WTC11 (cell line): ENCODE data around the gene ELFN1. TPM values are rescaled to one million over a fixed set of nuclear protein-coding genes. Genes with fewer than 3 reads are reported as not detected.

Experiments used
- ATAC-seq: fragments of 200-7000 bp; cut with Tn5 transposase; 2 replicates; pipeline ENCODE4 v1.10.0; 2021; ENCODE audit warnings: mild to moderate bottlenecking, moderate library complexity
- CTCF ChIA-PET: fragments of 300-600 bp; sonication (Branson Sonifier 250); formaldehyde crosslinking; loops from one replicate; lab custom pipeline; 2021; ENCODE audit warnings: antibody characterized with exemption; lab: Charles Lee
- POLR2A ChIA-PET: fragments of 350-600 bp; sonication (Branson Sonifier 250); formaldehyde crosslinking; loops from one replicate; lab custom pipeline; 2021; ENCODE audit warnings: antibody characterized with exemption; lab: Charles Lee
- DNase-seq: peaks from one replicate; pipeline ENCODE4 v3.0.0; 2021; ENCODE audit warnings: low spot score
- H3K27ac Mint-ChIP-seq: 2 replicates; pipeline ENCODE4 v1.8.0; 2021; ENCODE audit warnings: mixed read lengths
- H3K27me3 Mint-ChIP-seq: 2 replicates; pipeline ENCODE4 v1.8.0; 2021; ENCODE audit warnings: low read depth, mild to moderate bottlenecking, moderate library complexity, mixed read lengths
- H3K36me3 Mint-ChIP-seq: 2 replicates; pipeline ENCODE4 v1.8.0; 2021; ENCODE audit warnings: mixed read lengths
- H3K4me1 Mint-ChIP-seq: 2 replicates; pipeline ENCODE4 v1.8.0; 2022; ENCODE audit warnings: mixed read lengths
- H3K4me3 Mint-ChIP-seq: 2 replicates; pipeline ENCODE4 v1.8.0; 2021; ENCODE audit warnings: mild to moderate bottlenecking, moderate library complexity, mixed read lengths
- H3K9me3 Mint-ChIP-seq: 2 replicates; pipeline ENCODE4 v1.8.0; 2021; ENCODE audit warnings: mixed read lengths
- ATF1 ChIP-seq: sonication (generic); formaldehyde crosslinking; IDR thresholded peaks from 2 replicates; pipeline ENCODE4 v1.8.1; 2023; ENCODE audit warnings: mild to moderate bottlenecking, moderate library complexity, missing genetic modification reagents
- EMX1 ChIP-seq: fragments of 250-450 bp; sonication (Bioruptor Pico); IDR thresholded peaks from 2 replicates; pipeline ENCODE4 v1.8.0; 2021; ENCODE audit warnings: mild to moderate bottlenecking
- FOXJ3 ChIP-seq: sonication (generic); formaldehyde crosslinking; IDR thresholded peaks from 2 replicates; pipeline ENCODE4 v1.9.0; 2021; ENCODE audit warnings: missing genetic modification reagents, mild to moderate bottlenecking, borderline replicate concordance
- HMGA2 ChIP-seq: fragments of 250-450 bp; sonication (Bioruptor Pico); IDR thresholded peaks from 2 replicates; pipeline ENCODE4 v1.4.0; 2021; ENCODE audit warnings: mild to moderate bottlenecking, moderate library complexity
- IRF2 ChIP-seq: sonication (generic); formaldehyde crosslinking; IDR thresholded peaks from 2 replicates; pipeline ENCODE4 v1.8.0; 2022; ENCODE audit warnings: low read depth, missing genetic modification reagents, borderline replicate concordance
- JUN ChIP-seq: sonication (generic); formaldehyde crosslinking; IDR thresholded peaks from 2 replicates; pipeline ENCODE4 v1.8.0; 2023; ENCODE audit warnings: mild to moderate bottlenecking, missing genetic modification reagents
- KAT7 ChIP-seq: sonication (generic); formaldehyde crosslinking; IDR thresholded peaks from 2 replicates; pipeline ENCODE4 v1.8.1; 2023; ENCODE audit warnings: missing genetic modification reagents, mild to moderate bottlenecking, borderline replicate concordance
- NFATC4 ChIP-seq: fragments of 250-450 bp; sonication (Bioruptor Pico); IDR thresholded peaks from 2 replicates; pipeline ENCODE4 v1.9.0; 2021; ENCODE audit warnings: mild to moderate bottlenecking
- NFYB ChIP-seq: sonication (generic); formaldehyde crosslinking; conservative IDR thresholded peaks from 2 replicates; pipeline ENCODE4 v1.8.0; 2022; ENCODE audit warnings: low read depth, missing genetic modification reagents
- RELA ChIP-seq: sonication (generic); formaldehyde crosslinking; IDR thresholded peaks from 2 replicates; pipeline ENCODE4 v1.8.1; 2022; ENCODE audit warnings: missing genetic modification reagents, mild to moderate bottlenecking, borderline replicate concordance
- RORB ChIP-seq: fragments of 250-450 bp; sonication (Bioruptor Pico); IDR thresholded peaks from 2 replicates; pipeline ENCODE4 v1.9.0; 2021; ENCODE audit warnings: mild to moderate bottlenecking
- SMAD4 ChIP-seq: sonication (generic); formaldehyde crosslinking; IDR thresholded peaks from 2 replicates; pipeline ENCODE4 v1.8.0; 2022; ENCODE audit warnings: mild to moderate bottlenecking, missing genetic modification reagents
- SOX15 ChIP-seq: fragments of 250-450 bp; sonication (Bioruptor Pico); IDR thresholded peaks from 2 replicates; pipeline ENCODE4 v1.9.0; 2021; ENCODE audit warnings: mild to moderate bottlenecking
- TEAD4 ChIP-seq: sonication (generic); formaldehyde crosslinking; IDR thresholded peaks from 2 replicates; pipeline ENCODE4 v1.8.0; 2022; ENCODE audit warnings: mild to moderate bottlenecking, missing genetic modification reagents
- ZNF138 ChIP-seq: sonication (generic); formaldehyde crosslinking; conservative IDR thresholded peaks from 2 replicates; pipeline ENCODE4 v1.8.1; 2022; ENCODE audit warnings: mild to moderate bottlenecking, moderate library complexity, missing genetic modification reagents
- total RNA-seq: library from RNA; stranded (reverse); gene quantifications from 3 replicates; pipeline ENCODE4 v1.2.3, GENCODE V29; 2021
- TF ChIP-seq, protein P1 (sequence below): fragments of 250-450 bp; sonication (Bioruptor Pico); IDR thresholded peaks from 2 replicates; pipeline ENCODE4 v1.8.0; 2021; ENCODE audit warnings: mild to moderate bottlenecking
- TF ChIP-seq, protein P2 (sequence below): sonication (generic); formaldehyde crosslinking; IDR thresholded peaks from 2 replicates; pipeline ENCODE4 v1.8.0; 2022; ENCODE audit warnings: mild to moderate bottlenecking, missing genetic modification reagents
- TF ChIP-seq, protein P3 (sequence below): sonication (generic); formaldehyde crosslinking; conservative IDR thresholded peaks from 2 replicates; pipeline ENCODE4 v1.8.1; 2022; ENCODE audit warnings: mild to moderate bottlenecking, missing genetic modification reagents
- TF ChIP-seq, protein P4 (sequence below): sonication (generic); formaldehyde crosslinking; IDR thresholded peaks from 2 replicates; pipeline ENCODE4 v1.8.1; 2022; ENCODE audit warnings: mild to moderate bottlenecking, missing genetic modification reagents, moderate library complexity, borderline replicate concordance
- TF ChIP-seq, protein P5 (sequence below): fragments of 200-600 bp; IDR thresholded peaks from 2 replicates; pipeline ENCODE4 v1.8.0; 2022; ENCODE audit warnings: antibody characterized with exemption
- TF ChIP-seq, protein P6 (sequence below): fragments of 250-450 bp; sonication (Bioruptor Pico); IDR thresholded peaks from 2 replicates; pipeline ENCODE4 v1.9.0; 2021; ENCODE audit warnings: mild to moderate bottlenecking

ELFN1 gene
- total RNA-seq, 1 experiment from 2014 or later, result 4.6 TPM

DNA sequence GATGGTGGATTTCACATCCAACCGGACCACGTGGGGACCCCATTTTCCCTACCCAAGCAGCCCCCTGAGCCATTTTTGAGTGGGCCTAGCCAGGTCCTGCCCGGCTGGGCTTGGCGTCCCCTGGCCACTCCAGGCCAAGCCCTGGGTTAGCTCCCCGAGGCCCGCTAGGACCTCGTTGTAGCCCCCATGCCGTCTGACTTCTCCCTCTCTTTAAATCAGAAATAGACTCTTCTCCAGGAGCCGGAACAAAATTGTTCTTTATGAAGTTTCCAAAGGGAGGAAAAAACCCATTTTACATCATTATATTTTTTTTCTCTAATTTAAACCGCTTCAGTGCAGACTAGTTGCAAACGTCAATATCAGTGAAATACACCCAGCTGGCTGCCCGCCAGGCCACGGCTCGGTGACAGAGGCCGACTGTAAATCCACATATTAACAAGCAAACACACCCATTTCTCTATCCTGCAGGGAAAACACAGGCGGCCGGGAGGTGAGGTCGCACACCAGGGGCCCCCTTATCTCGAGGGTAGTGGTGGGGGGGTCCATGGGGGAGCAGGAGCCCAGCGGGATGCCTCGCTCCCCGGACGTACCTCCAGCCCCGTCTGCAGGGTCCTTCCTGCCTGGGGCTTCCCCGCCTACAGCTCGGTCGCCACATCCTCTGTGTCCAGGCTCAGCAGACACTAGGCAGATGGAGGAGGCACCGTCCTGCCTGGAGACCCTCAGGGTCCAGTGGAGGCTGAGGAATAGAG, 72.7 kb downstream of the ELFN1 start (continued):
- no peak for TF ChIP-seq SOX15 (CRISPR knock-in tag)
- TF ChIP-seq, protein P1, sequence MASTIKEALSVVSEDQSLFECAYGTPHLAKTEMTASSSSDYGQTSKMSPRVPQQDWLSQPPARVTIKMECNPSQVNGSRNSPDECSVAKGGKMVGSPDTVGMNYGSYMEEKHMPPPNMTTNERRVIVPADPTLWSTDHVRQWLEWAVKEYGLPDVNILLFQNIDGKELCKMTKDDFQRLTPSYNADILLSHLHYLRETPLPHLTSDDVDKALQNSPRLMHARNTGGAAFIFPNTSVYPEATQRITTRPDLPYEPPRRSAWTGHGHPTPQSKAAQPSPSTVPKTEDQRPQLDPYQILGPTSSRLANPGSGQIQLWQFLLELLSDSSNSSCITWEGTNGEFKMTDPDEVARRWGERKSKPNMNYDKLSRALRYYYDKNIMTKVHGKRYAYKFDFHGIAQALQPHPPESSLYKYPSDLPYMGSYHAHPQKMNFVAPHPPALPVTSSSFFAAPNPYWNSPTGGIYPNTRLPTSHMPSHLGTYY (CRISPR knock-in tag), result no peak
- TF ChIP-seq, protein P2, sequence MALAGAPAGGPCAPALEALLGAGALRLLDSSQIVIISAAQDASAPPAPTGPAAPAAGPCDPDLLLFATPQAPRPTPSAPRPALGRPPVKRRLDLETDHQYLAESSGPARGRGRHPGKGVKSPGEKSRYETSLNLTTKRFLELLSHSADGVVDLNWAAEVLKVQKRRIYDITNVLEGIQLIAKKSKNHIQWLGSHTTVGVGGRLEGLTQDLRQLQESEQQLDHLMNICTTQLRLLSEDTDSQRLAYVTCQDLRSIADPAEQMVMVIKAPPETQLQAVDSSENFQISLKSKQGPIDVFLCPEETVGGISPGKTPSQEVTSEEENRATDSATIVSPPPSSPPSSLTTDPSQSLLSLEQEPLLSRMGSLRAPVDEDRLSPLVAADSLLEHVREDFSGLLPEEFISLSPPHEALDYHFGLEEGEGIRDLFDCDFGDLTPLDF, result no peak

DNA sequence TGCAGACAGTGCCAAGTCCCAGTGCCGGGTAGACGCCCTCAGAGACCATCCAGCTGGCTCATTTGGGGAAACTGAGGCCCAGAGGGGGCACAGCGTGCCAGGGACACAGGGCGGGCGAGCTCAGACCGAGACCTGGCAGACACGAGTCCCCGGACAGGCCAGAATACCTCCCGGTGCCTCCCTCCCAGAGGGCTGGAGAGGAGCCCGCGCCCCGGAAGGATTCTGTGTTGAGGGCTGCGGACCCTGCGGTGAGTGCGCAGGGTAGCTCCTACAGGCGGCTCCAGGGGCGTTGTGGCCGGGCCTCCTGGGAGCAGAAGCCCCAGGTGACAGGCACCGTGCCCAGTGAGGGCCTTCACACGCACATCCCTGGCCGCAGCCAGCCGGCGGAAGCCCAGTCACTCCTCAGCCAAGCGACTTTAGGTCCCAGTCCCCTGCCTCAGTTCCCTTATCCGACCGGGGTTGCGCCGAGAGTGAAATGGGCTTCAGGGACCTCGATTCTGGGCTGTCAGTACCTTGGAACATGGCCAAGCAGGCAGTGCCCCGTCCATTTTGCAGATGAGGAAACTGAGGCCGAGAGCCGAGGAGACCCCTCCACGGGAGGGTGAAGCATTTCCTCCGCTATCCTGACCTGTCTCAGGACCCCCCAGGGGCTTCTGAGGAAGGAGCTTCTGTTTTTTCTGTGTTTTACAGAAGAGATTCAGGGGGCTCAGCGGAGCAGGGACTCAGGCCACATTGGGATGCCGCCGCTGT, 73.6 kb downstream of the ELFN1 start:
- Mint-ChIP-seq H3K27ac (no peak overlapping the region), H3K27me3 (no peaks in the 10 kb centered on the region), H3K36me3 (no peaks in the 10 kb centered on the region), H3K4me1 (no peaks in the 10 kb centered on the region), H3K4me3 (no peak overlapping the region), H3K9me3 (no peaks in the 10 kb centered on the region)
- no peak for DNase-seq
- POLR2A ChIA-PET, result no interaction called here
- CTCF ChIA-PET, result no interaction called here
- TF ChIP-seq IRF2 (CRISPR knock-in tag), result no peak
- ATAC-seq, result no peak

DNA sequence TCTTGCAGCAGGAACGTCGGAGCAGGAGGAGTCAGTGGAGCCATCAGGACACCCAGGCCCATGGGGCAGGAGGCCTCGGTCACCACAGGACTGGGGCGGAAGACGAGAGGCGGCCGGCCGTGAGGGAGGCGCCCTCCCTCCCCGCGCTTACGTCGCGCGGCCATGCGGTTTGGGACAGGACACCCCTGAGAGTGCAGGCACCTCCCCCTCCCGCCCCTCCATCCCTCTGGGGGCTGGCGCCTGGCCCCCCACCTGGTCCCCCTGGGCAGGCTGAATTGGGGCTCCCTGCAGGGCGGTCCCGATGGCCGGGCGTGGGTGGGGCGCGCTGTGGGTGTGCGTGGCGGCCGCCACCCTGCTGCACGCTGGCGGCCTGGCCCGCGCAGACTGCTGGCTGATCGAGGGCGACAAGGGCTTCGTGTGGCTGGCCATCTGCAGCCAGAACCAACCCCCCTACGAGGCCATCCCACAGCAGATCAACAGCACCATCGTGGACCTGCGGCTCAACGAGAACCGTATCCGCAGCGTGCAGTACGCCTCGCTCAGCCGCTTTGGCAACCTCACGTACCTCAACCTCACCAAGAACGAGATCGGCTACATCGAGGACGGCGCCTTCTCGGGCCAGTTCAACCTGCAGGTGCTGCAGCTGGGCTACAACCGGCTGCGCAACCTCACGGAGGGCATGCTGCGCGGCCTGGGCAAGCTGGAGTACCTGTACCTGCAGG, 74.4 kb downstream of the ELFN1 start:
- Mint-ChIP-seq H3K4me3 (no peak overlapping the region), H3K4me1 (no peaks in the 10 kb centered on the region), H3K27me3 (no peaks in the 10 kb centered on the region), H3K27ac (no peak overlapping the region), H3K9me3 (no peaks in the 10 kb centered on the region), H3K36me3 (no peaks in the 10 kb centered on the region)
- DNase-seq, result no peak
- POLR2A ChIA-PET, result no interaction called here
- CTCF ChIA-PET, result interaction anchor here (1.0 kb wide), 1 partner anchor 14 kb away, joined by 3 read pairs; no protein-coding TSS in a partner anchor
- no peak for ATAC-seq
- TF ChIP-seq, protein P1 (CRISPR knock-in tag), result no peak
- TF ChIP-seq EMX1 (CRISPR knock-in tag), result no peak
- TF ChIP-seq RORB, result no peak
- no peak for TF ChIP-seq HMGA2 (CRISPR knock-in tag)
- no peak for TF ChIP-seq SMAD4 (CRISPR knock-in tag)
- TF ChIP-seq TEAD4, result no peak
- no peak for TF ChIP-seq ZNF138 (CRISPR knock-in tag)
- no peak for TF ChIP-seq RELA (CRISPR knock-in tag)
- no peak for TF ChIP-seq NFATC4
- TF ChIP-seq ATF1, result no peak
- no peak for TF ChIP-seq FOXJ3 (CRISPR knock-in tag)
- TF ChIP-seq, protein P3, sequence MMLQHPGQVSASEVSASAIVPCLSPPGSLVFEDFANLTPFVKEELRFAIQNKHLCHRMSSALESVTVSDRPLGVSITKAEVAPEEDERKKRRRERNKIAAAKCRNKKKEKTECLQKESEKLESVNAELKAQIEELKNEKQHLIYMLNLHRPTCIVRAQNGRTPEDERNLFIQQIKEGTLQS (CRISPR knock-in tag), result no peak
- no peak for TF ChIP-seq JUN (CRISPR knock-in tag)
- TF ChIP-seq, protein P4, sequence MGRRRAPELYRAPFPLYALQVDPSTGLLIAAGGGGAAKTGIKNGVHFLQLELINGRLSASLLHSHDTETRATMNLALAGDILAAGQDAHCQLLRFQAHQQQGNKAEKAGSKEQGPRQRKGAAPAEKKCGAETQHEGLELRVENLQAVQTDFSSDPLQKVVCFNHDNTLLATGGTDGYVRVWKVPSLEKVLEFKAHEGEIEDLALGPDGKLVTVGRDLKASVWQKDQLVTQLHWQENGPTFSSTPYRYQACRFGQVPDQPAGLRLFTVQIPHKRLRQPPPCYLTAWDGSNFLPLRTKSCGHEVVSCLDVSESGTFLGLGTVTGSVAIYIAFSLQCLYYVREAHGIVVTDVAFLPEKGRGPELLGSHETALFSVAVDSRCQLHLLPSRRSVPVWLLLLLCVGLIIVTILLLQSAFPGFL (CRISPR knock-in tag), result no peak
- no peak for TF ChIP-seq NFYB (CRISPR knock-in tag)
- TF ChIP-seq, protein P5, sequence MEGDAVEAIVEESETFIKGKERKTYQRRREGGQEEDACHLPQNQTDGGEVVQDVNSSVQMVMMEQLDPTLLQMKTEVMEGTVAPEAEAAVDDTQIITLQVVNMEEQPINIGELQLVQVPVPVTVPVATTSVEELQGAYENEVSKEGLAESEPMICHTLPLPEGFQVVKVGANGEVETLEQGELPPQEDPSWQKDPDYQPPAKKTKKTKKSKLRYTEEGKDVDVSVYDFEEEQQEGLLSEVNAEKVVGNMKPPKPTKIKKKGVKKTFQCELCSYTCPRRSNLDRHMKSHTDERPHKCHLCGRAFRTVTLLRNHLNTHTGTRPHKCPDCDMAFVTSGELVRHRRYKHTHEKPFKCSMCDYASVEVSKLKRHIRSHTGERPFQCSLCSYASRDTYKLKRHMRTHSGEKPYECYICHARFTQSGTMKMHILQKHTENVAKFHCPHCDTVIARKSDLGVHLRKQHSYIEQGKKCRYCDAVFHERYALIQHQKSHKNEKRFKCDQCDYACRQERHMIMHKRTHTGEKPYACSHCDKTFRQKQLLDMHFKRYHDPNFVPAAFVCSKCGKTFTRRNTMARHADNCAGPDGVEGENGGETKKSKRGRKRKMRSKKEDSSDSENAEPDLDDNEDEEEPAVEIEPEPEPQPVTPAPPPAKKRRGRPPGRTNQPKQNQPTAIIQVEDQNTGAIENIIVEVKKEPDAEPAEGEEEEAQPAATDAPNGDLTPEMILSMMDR, result no peak
- TF ChIP-seq, protein P6, sequence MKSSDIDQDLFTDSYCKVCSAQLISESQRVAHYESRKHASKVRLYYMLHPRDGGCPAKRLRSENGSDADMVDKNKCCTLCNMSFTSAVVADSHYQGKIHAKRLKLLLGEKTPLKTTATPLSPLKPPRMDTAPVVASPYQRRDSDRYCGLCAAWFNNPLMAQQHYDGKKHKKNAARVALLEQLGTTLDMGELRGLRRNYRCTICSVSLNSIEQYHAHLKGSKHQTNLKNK, result no peak
- TF ChIP-seq KAT7, result no peak
